Neural cell (in vitro differentiated cells): ENCODE measurements around the gene SFXN1.

Experiments
- EP300 ChIP-seq: fragments of 450-650 bp; conservative IDR thresholded peaks from 2 replicates; pipeline ENCODE4 v1.6.1; 2014; ENCODE audit warnings: antibody characterized with exemption, mild to moderate bottlenecking, moderate library complexity; ENCODE audit not compliant: poor library complexity, severe bottlenecking
- EZH2 ChIP-seq: fragments of 200-600, 300-800 bp; shearing (Covaris generic), sonication (generic); IDR thresholded peaks from 2 replicates; pipeline ENCODE4 v1.6.1; 2014; ENCODE audit warnings: antibody characterized with exemption, low read length, borderline replicate concordance, mild to moderate bottlenecking; ENCODE audit not compliant: insufficient read depth, poor library complexity, severe bottlenecking
- POLR2AphosphoS5 ChIP-seq: IDR thresholded peaks from 2 replicates; pipeline ENCODE4 v1.6.1; 2012
- REST ChIP-seq: IDR thresholded peaks from 2 replicates; pipeline ENCODE4 v1.6.1; 2012; ENCODE audit warnings: borderline replicate concordance
- TF ChIP-seq, protein P1 (sequence below): fragments of 450-650 bp; IDR thresholded peaks from 2 replicates; pipeline ENCODE4 v1.5.1; 2014; ENCODE audit warnings: antibody characterized with exemption, mild to moderate bottlenecking, moderate library complexity; ENCODE audit not compliant: poor library complexity, severe bottlenecking

DNA sequence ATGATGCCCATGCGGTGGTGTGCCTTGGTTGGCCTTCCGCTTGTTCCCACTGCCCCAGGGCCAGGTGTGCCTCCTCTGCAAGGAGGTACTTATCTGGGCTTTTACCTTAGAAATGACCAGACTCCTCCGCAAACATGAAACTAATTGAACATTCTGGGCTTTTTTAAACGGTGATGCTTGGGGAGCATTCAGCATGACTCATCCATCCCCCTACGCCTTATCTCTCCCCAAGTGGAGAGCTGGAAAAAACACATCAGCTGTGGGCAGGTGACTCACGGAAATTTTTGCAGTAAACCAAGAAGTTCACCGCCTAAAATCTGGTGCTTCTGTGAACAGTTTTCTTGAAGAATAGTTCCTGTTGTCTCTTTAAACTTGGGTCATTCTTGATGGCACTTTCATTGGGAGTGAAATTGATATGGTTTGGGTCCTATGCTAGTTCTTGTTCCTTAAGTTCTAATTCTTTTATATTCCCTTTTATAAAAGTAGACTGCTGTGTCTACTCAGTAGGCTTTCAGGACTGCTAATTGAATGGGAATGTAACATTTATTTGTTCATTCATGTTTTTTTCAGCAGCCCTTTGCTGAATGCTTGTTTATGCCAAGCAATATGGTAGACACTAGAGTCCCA, 39.6 kb downstream of the SFXN1 start:
- no peak for TF ChIP-seq REST
- TF ChIP-seq, protein P1, sequence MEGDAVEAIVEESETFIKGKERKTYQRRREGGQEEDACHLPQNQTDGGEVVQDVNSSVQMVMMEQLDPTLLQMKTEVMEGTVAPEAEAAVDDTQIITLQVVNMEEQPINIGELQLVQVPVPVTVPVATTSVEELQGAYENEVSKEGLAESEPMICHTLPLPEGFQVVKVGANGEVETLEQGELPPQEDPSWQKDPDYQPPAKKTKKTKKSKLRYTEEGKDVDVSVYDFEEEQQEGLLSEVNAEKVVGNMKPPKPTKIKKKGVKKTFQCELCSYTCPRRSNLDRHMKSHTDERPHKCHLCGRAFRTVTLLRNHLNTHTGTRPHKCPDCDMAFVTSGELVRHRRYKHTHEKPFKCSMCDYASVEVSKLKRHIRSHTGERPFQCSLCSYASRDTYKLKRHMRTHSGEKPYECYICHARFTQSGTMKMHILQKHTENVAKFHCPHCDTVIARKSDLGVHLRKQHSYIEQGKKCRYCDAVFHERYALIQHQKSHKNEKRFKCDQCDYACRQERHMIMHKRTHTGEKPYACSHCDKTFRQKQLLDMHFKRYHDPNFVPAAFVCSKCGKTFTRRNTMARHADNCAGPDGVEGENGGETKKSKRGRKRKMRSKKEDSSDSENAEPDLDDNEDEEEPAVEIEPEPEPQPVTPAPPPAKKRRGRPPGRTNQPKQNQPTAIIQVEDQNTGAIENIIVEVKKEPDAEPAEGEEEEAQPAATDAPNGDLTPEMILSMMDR, result no peak
- TF ChIP-seq EZH2, result no peak
- no peak for TF ChIP-seq POLR2AphosphoS5
- no peak for TF ChIP-seq EP300
